GM21528 (cell line): ENCODE data around the gene TNS3.
"Not testable (repeated sequence)": the region's sequence is repeated elsewhere in the genome, so short reads cannot be mapped to it uniquely, and the experiment has no call there.

ENCODE experiments used
- ATAC-seq: cut with Tn5 transposase; IDR thresholded peaks from one replicate; pipeline ENCODE4 v1.9.1; 2021; ENCODE audit warnings: mild to moderate bottlenecking, moderate library complexity; ENCODE audit not compliant: unreplicated experiment, low FRiP score

TNS3 gene

DNA sequence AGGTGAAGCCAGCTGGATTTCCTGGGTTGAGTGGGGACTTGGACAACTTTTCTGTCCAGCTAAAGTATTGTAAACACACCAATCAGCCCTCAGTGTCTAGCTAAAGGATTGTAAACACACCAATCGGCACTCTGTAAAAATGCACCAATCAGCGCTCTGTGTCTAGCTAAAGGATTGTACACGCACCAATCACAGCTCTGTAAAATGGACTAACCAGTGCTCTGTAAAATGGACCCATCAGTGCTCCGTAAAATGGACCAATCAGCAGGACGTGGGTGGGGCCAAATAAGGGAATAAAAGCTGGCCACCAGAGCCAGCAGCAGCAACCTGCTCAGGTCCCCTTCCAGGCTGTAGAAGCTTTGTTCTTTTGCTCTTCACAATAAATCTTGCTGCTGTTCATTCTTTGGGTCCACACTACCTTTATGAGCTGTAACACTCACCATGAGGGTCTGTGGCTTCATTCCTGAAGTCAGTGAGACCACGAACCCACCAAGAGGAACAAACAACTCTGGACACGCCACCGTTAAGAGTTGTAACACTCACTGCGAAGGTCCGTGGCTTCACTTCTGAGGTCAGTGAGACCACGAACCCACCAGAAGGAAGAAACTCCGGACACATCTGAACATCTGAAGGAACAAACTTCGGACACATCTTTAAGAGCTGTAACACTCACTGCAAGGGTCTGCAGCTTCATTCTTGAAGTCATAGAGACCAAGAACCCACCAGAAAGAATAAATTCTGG lies 21.8 kb upstream of the TNS3 start:
- not testable (repeated sequence) for ATAC-seq

DNA sequence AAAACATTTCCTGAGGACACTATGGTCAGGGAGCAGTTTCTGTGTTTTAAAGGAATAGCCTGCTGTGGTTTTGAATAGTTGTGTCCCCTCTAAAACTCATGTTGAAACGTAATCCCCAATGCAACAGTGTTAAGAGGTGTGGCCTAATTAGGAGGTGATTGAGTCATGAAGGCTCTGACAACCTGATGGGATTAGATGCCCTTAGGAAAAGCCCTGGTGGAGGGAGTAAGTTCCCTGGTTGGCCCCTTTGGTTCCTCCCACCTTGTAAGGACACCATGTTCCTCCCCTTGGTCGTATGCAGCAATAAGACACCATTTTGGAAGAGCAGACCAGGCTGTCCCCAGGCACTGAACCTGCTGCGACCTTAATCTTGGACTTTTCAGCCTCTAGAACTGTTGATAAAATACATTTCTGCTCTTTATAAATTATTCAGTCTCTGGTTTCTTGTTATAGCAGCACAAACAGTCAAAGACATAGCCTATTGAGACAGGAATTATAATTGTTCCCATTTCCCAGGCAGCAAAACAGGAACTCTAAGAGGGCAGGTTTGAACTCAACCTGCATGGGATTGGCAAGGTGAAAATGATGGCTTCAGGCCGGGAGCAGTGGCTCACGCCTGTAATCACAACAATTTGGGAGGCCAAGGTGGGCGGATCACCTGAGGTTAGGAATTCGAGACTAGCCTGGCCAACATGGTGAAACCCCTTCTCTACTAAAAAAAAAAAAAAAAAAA lies 20.5 kb upstream of the TNS3 start:
- no peak for ATAC-seq

DNA sequence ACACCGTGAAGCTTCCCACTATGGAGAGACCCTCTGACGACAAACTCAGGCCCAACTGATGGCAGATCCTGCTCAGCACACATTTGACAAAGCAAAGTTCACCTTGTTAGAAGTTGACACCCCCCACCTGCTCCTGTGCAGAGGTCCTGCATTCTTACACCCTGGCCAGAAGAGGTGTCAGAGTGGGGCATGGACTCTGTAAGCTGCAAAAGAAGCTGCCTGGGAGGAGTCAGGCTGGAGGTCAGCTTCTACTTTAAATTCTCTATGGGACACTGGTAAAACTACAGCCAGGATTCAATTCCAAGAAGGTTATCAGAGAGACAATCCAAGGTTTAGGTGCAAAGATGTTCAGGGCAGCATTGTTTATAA lies 20.0 kb upstream of the TNS3 start:
- ATAC-seq = peak; percentile 9

DNA sequence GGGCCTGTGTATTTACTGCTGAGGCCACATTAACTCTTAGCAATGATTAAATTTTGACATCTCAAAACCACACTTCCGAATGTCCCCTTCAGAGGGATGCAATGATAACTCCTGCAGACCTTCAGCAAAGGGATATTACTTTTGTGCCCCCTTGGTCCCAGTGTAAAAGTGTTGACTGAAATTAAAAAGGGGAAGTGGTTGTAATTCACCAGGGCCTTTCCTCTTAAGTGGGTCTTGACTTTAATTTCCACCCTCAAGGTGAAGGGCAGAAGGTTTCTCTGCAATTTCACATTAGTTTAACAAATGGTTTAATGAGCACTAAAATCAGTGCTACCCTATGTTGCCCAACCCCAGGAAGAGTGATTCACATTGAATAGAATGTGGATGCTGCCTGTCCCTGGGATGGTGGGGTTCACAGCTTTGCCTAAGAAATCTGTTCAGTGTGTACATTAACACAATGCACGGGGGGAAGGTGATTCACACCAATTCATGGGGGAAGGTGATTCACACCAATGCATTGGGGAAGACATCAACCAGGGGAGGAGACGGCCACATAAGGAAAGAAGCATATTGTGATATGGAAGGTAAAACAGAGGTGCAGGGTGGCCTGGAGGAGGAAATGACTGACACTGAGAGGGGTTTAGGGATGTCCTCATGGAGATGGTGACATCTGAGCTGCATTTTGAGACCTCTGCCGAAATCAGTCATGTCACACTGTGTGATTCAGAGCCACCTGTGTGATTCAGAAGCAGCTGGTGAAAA lies 19.4 kb upstream of the TNS3 start:
- ATAC-seq = peak; percentile 65

DNA sequence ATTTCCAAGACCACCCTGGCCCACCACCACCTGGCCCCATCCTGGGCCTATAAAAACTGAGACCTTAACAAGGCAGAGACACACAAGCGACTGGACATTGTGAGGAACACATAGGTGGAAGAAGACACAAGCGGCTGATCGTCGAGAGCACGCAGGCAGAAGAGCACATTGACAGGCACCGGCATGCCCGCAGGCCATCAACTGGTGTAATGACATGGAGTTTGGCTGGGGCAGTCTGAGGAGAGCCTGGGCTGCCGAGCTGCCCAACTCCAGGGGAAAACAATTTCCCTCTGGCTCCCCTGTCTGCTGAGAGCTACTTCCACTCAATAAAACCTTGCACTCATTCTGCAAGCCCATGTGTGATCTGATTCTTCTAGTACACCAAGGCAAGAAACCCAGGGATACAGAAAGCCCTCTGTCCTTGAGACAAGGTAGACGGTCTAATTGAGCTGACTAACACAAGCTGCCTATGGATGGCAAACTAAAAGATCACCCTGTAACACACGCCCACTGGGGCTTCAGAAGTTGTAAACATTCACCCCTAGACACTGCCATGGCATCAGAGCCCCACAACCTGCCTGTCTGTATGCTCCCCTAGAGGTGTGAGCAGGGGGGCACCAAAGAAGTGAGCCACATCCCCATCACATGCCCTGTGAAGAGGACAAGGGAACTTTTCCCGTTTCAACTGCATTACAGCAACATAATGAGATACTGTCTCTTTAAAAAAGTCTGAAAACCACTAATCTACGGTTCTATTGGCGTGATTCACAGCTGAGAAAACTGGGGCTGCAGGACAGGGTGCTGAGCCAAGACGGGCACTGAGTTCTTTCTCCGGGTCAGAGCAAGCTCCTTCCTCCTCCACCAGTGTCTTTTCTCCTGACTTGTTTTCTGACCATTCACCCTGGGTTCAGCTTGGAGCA lies 18.5 kb upstream of the TNS3 start:
- peak; percentile 63 for ATAC-seq

DNA sequence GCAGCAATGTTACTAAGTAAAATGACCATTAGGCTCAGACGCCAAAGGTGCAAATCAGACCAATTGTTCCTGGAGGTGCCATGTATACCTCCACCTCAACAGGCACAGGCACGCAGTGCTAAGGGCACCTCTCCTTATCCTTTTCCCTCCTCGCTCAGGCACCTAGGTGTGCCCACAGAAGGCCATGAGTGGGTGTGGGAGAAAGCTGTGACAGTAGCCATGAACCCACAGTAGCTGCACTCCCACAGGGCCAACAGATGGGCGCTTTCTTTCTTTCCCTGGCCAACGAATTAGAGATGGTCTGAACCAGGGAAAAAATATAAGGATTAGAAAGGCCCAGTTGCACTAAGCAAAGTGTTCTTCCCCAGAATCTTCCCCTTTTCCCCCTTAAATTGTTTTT lies 15.5 kb upstream of the TNS3 start:
- ATAC-seq = no peak

DNA sequence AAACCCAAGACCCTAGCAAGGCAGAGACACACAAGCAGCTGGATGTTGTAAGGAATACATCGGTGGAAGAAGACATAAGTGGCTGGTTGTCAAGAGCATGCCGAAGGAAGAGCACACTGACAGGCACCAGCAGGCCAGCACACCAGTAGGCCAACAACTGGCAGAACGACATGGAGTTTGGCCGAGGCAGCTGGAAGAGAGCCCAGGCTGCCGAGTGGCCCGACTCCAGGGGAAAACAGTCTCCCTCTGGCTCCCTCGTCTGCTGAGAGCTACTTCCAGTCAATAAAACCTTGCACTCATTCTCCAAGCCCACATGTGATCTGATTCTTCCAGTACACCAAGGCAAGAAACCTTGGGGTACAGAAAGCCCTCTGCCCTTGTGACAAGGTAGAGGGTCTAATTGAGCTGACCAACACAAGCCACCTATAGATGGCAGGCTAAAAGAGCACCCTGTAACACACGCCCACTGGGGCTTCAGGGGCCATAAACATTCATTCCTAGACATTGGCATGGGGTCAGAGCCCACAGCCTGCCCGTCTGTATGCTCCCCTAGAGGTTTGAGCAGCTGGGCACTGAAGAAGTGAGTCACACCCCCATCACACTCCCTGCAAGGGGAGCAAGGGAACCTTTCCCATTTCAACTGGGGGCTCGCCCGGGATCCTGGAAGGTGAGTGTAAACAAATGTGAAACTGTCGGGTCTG lies 14.7 kb upstream of the TNS3 start:
- no peak for ATAC-seq

DNA sequence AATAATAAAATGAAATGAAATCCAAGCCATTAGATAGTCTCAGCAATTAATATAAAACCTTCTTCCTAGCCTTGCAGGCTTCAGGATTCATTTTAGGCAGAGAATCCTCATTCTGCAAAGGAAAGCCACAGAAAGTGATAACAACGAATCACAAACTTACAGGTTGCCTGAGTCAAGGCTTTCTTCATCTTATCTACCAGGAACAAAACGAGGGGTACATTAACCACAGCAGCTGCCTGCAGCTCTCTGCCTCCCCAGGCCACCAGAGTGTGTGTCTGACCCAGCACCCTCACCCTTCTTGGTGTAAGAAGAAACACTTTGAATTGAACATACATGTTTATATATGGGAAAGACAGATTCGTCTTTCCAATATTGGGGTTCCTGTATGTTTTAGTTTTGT lies 12.5 kb upstream of the TNS3 start:
- no peak for ATAC-seq

DNA sequence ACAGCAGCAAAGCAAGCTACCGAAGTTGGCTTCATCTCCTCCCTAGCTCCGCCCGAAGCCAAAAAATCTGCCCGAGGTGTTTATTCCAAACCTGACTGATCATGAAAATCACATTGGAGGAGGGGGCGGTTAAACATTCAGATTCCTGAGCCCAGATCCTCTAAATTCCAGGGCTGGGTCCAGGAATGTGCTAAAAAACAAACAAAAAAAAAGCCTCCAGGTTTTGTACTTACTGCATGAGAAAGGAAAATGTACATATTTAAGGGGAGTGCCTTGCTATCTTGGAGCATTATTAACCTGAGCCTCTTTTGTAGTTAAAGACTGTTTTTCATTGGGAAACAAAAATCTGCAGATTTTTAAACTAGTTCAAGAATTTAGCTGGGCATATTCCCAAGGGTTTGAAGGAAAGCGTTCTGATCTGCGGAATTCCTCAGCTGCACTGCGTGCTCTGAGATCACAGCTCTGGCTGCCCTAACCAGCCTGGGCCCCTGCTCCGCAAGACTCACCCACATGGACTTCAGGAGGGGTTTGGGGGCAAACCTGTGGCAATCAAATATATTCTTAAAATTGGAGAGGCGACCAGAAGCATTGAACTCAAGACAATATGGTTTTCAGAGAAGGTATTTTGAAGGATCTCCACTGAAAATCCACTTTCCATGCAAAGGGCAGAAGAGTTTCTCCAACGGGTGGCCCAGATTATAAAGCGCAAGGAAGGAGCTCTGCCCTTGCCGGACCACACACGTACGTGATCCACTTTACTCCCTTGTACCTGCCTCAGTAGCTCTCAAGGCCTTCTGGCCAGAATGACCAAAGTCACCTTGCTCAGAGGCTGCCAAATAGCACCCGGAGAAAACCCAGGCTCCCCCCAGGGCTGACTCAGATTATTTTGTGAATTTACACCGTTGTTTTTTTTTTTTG lies 10.0 kb upstream of the TNS3 start:
- ATAC-seq = no peak

DNA sequence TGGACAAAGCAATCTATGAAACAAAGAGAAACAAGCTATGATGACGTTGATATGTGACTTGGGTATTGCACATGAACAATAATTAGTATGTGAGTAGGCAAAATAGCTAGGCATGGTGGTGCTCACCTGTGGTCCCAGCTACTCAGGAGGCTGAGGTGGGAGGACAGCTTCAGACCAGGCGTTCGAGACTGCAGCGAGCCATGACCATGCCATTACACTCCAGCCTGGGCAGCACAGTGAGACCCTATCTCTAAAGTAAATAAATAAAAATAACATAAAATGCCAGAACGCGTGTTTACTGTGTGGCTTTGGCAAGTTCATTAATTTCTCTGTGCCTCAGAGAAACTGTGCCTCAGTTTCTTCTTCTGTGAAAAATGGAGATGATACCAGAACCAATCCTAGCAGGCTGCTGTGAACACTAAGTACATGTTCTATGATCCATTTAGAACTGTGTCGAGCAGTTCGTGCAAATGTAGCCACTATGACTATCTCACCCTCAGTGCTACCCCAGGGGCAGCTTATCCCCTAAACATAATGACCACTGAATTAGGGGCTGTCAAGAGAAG lies 9.3 kb upstream of the TNS3 start:
- ATAC-seq = no peak

DNA sequence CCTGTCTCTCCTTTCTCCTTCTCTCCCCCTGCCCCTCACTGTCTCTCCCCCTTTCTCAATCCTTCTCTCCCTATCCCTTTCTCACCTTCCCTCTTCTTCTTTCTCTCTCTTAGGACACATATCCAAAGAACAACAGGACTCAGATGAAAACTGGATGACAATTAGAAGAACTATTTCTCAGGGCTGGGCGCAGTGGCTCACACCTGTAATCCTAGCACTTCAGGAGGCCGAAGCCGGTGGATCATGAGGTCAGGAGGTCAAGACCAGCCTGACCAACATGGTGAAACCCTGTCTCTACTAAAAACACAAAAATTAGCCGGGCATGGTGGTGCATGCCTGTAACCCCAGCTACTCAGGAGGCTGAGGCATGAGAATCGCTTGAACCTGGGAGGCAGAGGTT lies 8.3 kb upstream of the TNS3 start:
- not testable (repeated sequence) for ATAC-seq

DNA sequence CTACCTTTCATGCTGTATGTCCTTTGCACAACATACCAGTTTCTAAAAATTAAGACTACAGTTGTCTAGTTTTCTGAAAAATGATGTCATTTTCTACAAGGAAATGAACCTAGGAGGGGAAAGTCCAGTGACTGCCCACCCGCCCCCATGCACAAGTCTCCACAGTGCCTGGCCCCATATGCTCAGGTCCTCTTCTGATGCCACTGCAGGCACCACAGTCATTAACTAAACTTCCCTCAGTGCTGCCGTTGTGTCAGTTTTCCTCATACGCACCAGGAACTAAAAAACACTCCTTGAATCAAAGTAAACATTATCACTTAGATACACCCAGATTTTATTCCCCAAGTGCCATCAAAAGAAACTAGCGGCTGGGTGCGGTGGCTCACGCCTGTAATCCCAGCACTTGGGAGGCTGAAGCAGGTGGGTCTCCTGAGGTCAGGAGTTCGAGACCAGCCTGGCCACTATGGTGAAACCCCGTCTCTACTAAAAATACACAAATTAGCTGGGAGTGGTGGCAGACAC lies 6.9 kb upstream of the TNS3 start:
- no peak for ATAC-seq

DNA sequence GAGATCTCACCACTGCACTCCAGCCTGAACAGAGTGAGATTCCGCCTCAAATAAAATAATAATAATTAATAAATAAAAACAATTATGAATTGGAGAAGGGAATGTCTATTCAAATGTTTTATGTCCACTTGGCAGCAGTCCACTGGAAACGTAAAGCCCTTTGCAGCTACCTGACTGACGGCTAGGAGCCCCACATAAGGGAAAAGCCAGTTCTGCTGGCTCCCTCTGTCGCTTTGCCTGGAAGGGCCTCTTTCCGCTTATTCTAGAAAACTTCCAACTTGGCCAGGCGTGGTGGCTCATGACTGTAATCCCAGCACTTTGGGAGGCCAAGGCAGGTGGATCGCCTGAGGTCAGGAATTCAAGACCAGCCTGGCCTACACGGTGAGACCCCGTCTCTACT lies 6.1 kb upstream of the TNS3 start:
- ATAC-seq = no peak

DNA sequence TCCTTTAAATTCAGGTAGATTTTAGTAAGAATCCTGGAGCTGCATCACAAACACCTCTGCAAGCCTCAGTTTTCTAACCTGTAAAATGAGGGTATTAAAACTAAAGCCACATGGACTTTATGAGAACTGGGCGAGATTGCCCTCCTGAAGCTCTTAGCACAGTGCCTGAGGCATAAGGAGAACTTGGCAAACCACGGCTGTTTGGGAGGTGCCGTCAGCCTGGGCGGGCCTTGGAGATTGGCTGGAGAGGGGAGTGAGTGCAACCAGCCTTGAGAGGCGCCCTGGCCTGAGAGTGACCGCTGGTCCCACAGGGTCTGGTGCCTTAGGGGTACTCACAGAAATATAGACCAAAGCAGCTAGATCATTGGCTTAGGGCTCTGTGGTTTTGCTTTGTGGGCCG lies 5.4 kb upstream of the TNS3 start:
- no peak for ATAC-seq

DNA sequence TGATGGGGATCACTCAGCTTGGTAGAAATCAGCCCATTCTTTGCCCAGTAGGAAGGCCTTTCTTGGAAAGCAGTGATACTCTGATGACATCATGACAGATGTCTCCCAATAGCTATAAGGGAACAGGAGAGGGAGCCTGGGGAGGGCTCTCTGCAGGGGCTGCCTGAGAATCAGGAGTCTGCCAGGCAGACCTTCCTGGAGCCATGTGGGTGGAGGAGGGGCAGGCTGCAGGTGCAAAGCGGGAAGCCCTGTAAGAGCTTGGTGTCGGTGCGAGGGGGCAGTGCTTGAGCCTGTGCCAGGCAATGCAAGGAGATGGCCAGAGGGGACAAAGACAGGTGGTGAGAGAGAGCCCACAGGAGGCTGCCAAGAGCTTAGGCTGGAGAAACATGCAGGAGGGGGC lies 5.0 kb upstream of the TNS3 start:
- ATAC-seq = no peak

DNA sequence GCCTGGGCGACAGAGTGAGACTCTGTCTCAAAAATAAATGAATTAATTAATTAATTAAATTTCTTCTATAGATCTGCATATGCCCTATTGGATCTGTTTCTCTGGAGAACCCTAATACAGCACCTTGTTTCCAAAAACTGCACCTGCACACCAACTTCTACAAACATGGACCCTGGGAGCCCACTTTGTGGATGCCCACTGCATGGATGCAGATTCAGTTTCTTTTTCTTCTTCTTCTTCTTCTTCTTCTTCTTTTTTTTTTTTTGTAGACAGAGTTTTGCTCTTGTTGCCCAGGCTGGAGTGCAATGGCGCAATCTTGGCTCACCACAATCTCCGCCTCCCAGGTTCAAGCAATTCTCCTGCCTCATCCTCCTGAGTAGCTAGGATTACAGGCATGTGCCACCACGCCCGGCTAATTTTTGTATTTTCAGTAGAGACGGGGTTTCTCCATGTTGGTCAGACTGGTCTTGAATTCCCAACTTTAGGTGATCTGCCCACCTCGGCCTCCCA lies 4.3 kb upstream of the TNS3 start:
- ATAC-seq = not testable (repeated sequence)

DNA sequence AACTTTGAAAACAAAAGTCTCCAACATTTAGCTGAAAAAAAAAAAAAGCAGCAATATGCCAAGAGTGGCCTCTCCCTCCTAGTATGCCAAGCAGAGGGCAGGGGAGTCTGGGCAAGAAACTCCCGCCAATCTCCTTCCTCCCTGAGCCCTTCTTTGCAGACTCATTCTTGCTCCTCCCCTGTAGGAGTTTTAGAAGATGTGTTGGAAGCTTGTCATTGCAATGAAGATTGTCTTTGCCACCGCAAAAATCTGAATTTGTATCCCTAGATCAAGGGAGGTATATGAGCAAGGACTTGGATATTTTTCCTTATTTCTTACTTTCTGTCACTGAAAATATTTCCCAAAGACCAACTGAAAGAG lies 2.6 kb upstream of the TNS3 start:
- ATAC-seq = no peak
